Body of pancreas (tissue), 4 donors: ENCODE data around the gene LY6G6F. TPM values are rescaled to one million over a fixed set of nuclear protein-coding genes. Genes with fewer than 3 reads are reported as not detected.

Experiments
- ATAC-seq: fragments of 150-250 bp; one replicate; pipeline ENCODE4 v1.9.1; 2016
- DNase-seq, 4 donors: peaks; one replicate each; pipeline ENCODE4 v3.0.0-alpha.2; 2019
- H3K27ac ChIP-seq, 4 donors: fragments of 200-600 bp; sonication (generic); 1 replicate in 3 of 4; 2 replicates in 1 of 4; pipeline versions ENCODE4 v1.5.1 to v1.6.1; 2016 to 2019; ENCODE audit warnings: mild to moderate bottlenecking in 1 of 4, mixed read lengths in 1 of 4, moderate library complexity in 1 of 4
- H3K27me3 ChIP-seq, 2 donors: fragments of 200-600 bp; sonication (generic); one replicate each; pipeline ENCODE4 v1.6.0; 2016; ENCODE audit warnings: mild to moderate bottlenecking in 1 of 2
- H3K36me3 ChIP-seq, 2 donors: fragments of 200-600 bp; sonication (generic); replicated peaks in 1 of 2; 2 replicates each; pipeline ENCODE4 v1.5.1; 2016; ENCODE audit warnings: low read depth in 2 of 2; ENCODE audit not compliant: insufficient read depth in 1 of 2
- H3K4me1 ChIP-seq: fragments of 200-600 bp; sonication (generic); one replicate; pipeline ENCODE4 v1.6.0; 2016
- H3K4me3 ChIP-seq, 2 donors: fragments of 200-600 bp; sonication (generic); 1 replicate in 1 of 2; 2 replicates in 1 of 2; pipeline ENCODE4 v1.5.1; 2016 to 2019
- H3K9me3 ChIP-seq, 3 donors: fragments of 200-600 bp; sonication (generic); 1 replicate in 2 of 3; 2 replicates in 1 of 3; pipeline ENCODE4 v1.5.1; 2016
- CTCF ChIP-seq, 7 experiments: fragments of 450-650 bp in 4 of 7; fragments of 200-600 bp in 3 of 7; sonication (generic) in 3 of 7; IDR thresholded peaks; one replicate each; pipeline ENCODE4 v1.5.1; 2016 to 2019; ENCODE audit warnings: antibody characterized with exemption in 7 of 7
- POLR2A ChIP-seq, 3 donors: fragments of 450-650 bp; IDR thresholded peaks; one replicate each; pipeline ENCODE4 v1.6.1; 2016; ENCODE audit warnings: antibody characterized with exemption in 3 of 3, mild to moderate bottlenecking in 2 of 3
- WGBS, 2 donors: methylation state at CpG; one replicate each; pipeline ENCODE4 v1.1.5; 2017; 5-methylcytosine and 5-hydroxymethylcytosine counted together
- intact Hi-C: fragments of 100-400 bp; cut with DNase I; formaldehyde crosslinking; loops from one replicate; pipeline ENCODE4 v1.15.1; 2023
- total RNA-seq, 2 donors: library from RNA; depleted of rRNA; stranded (reverse); fragments of >200 nt; gene quantifications; one replicate each; pipeline ENCODE4 v1.1.0, GENCODE V29; 2016

LY6G6F gene
- total RNA-seq, 2 donors from 2014 or later, result not detected

- 0 to 3% methylated on average over 6 of the region's 6 CpGs for WGBS, 2 donors
- H3K4me1 ChIP-seq, result peaks cover 58% of the 10 kb centered on the region
- no peaks in the 10 kb centered on the region for H3K27me3 ChIP-seq
- TF ChIP-seq CTCF (IDR thresholded peaks at IDR 0.05) (peak in 4 of 7 experiments; percentile 25 to 47 (median 44)), POLR2A (IDR thresholded peaks at IDR 0.05) (peak in 1 of 3 donors; percentile 43)
- no peaks in the 10 kb centered on the region for H3K9me3 ChIP-seq
- peak overlapping the region; percentile 68 to 91 (median 88) for H3K27ac ChIP-seq
- DNase-seq (peak; percentile 62 to 84 (median 82)), ATAC-seq (peak; percentile 12)
- H3K4me3 ChIP-seq, result no peak overlapping the region
- intact Hi-C loops, result no loop called here
- peaks cover 0 to 2% of the 10 kb centered on the region in 2 donors for H3K36me3 ChIP-seq
Observed at GRCh38 chr6:31737991-31738979, 31.6 kb downstream of the LY6G6F start.

GRCh38 chr6:31739639-31740396, 33.2 kb downstream of the LY6G6F start, which contains the start of gene MSH5:
TSS of gene MSH5 (plus strand) at chr6:31740005. CDS start at chr6:31740467, 462 bp downstream.
- H3K4me1 ChIP-seq, result peaks cover 45% of the 10 kb centered on the region
- no peaks in the 10 kb centered on the region for H3K36me3 ChIP-seq
- ATAC-seq (peak; percentile 94), DNase-seq (peak; percentile 98 to 99 (median 99))
- peak within 1 kb of the TSS; percentile 26 to 62 for H3K4me3 ChIP-seq
- no peaks in the 10 kb centered on the region for H3K9me3 ChIP-seq
- WGBS, 2 donors, result 0% methylated on average over 13 to 58 of the region's 58 CpGs
- intact Hi-C loops, result no loop called here
- H3K27ac ChIP-seq, result peak within 1 kb of the TSS; percentile 35 to 91 (median 88)
- TF ChIP-seq CTCF (IDR thresholded peaks at IDR 0.05) (no peak), POLR2A (IDR thresholded peaks at IDR 0.05) (peak in 2 of 3 donors; percentile 58 to 67)
- no peaks in the 10 kb centered on the region for H3K27me3 ChIP-seq

GRCh38 chr6:31740397-31741223, 33.9 kb downstream of the LY6G6F start:
- Histone ChIP-seq H3K4me3 (peak overlapping the region; percentile 26 to 62), H3K27me3 (no peaks in the 10 kb centered on the region), H3K27ac (peak overlapping the region in 3 of 4 donors; percentile 86 to 91 (median 90)), H3K4me1 (peaks cover 38% of the 10 kb centered on the region), H3K36me3 (no peaks in the 10 kb centered on the region), H3K9me3 (no peaks in the 10 kb centered on the region)
- intact Hi-C loops, result no loop called here
- TF ChIP-seq CTCF (IDR thresholded peaks at IDR 0.05), result no peak
- no peak for TF ChIP-seq POLR2A (IDR thresholded peaks at IDR 0.05)
- ATAC-seq (no peak), DNase-seq (no peak)
- 20 to 22% methylated on average over 29 of the region's 29 CpGs for WGBS, 2 donors

- no peaks in the 10 kb centered on the region for H3K27me3 ChIP-seq
- H3K4me1 ChIP-seq, result peaks cover 33% of the 10 kb centered on the region
- DNase-seq, result no peak
- no peak overlapping the region for H3K4me3 ChIP-seq
- no peaks in the 10 kb centered on the region for H3K36me3 ChIP-seq
- ATAC-seq, result no peak
- H3K27ac ChIP-seq, result no peak overlapping the region
- intact Hi-C loops, result no loop called here
- WGBS, 2 donors, result 50 to 76% methylated on average over 2 of the region's 2 CpGs
- no peak for TF ChIP-seq POLR2A (IDR thresholded peaks at IDR 0.05)
- no peak for TF ChIP-seq CTCF (IDR thresholded peaks at IDR 0.05)
- H3K9me3 ChIP-seq, result no peaks in the 10 kb centered on the region
Observed at GRCh38 chr6:31741815-31742214, 35.1 kb downstream of the LY6G6F start.
